H9 (cell line): ENCODE measurements around the gene NFYC. TPM values are rescaled to one million over a fixed set of nuclear protein-coding genes. Genes with fewer than 3 reads are reported as not detected.

Source experiments
- DNase-seq: peaks from one replicate; pipeline ENCODE4 v3.0.0-alpha.2; 2017
- H2AFZ ChIP-seq: one replicate; pipeline ENCODE4 v1.6.1; 2013; ENCODE audit warnings: mild to moderate bottlenecking, low read length, control low read depth, moderate library complexity
- H2AK5ac ChIP-seq: 2 replicates; pipeline ENCODE4 v1.6.1; 2013; ENCODE audit warnings: low read length, control low read depth, mixed read lengths; ENCODE audit not compliant: insufficient read length
- H2BK120ac ChIP-seq: one replicate; pipeline ENCODE4 v1.6.1; 2013; ENCODE audit warnings: low read depth, mild to moderate bottlenecking, low read length, control low read depth, inconsistent platforms; ENCODE audit not compliant: poor library complexity, severe bottlenecking
- H2BK12ac ChIP-seq: 2 replicates; pipeline ENCODE4 v1.6.1; 2013; ENCODE audit warnings: low read length, control low read depth, mixed read lengths, low read depth; ENCODE audit not compliant: insufficient read length
- H2BK15ac ChIP-seq: 2 replicates; pipeline ENCODE4 v1.6.1; 2013; ENCODE audit warnings: low read depth, low read length, control low read depth
- H2BK20ac ChIP-seq: one replicate; pipeline ENCODE4 v1.6.1; 2013; ENCODE audit warnings: low read depth, mild to moderate bottlenecking, low read length, control low read depth, inconsistent platforms; ENCODE audit not compliant: poor library complexity, severe bottlenecking
- H2BK5ac ChIP-seq: 2 replicates; pipeline ENCODE4 v1.6.1; 2013; ENCODE audit warnings: low read length, control low read depth, mixed read lengths; ENCODE audit not compliant: insufficient read length
- H3K14ac ChIP-seq: 2 replicates; pipeline ENCODE4 v1.6.1; 2013; ENCODE audit warnings: low read length, control low read depth; ENCODE audit not compliant: insufficient read depth
- H3K18ac ChIP-seq: 2 replicates; pipeline ENCODE4 v1.6.1; 2013; ENCODE audit warnings: low read depth, mild to moderate bottlenecking, mixed read lengths, low read length, control low read depth; ENCODE audit not compliant: insufficient read length
- H3K23ac ChIP-seq: 2 replicates; pipeline ENCODE4 v1.6.1; 2013; ENCODE audit warnings: low read length, control low read depth, mixed read lengths, low read depth; ENCODE audit not compliant: insufficient read length
- H3K23me2 ChIP-seq: 2 replicates; pipeline ENCODE4 v1.6.1; 2013; ENCODE audit warnings: low read depth, mild to moderate bottlenecking, mixed read lengths, low read length, control low read depth; ENCODE audit not compliant: insufficient read length, poor library complexity, severe bottlenecking
- H3K27ac ChIP-seq: 2 replicates; pipeline ENCODE4 v1.5.1; 2013; ENCODE audit warnings: low read length, control low read depth, mixed read lengths, low read depth; ENCODE audit not compliant: insufficient read length
- H3K27me3 ChIP-seq: 2 replicates; pipeline ENCODE4 v1.6.1; 2013; ENCODE audit warnings: low read length, control low read depth, inconsistent platforms; ENCODE audit not compliant: insufficient read depth
- H3K4ac ChIP-seq: 2 replicates; pipeline ENCODE4 v1.6.1; 2013; ENCODE audit warnings: low read depth, mild to moderate bottlenecking, control low read depth, inconsistent platforms, low read length, moderate library complexity
- H3K4me1 ChIP-seq: 2 replicates; pipeline ENCODE4 v1.6.1; 2013; ENCODE audit warnings: low read length, control low read depth, inconsistent platforms; ENCODE audit not compliant: insufficient read depth
- H3K4me2 ChIP-seq: 2 replicates; pipeline ENCODE4 v1.6.1; 2013; ENCODE audit warnings: low read length, control low read depth, mixed read lengths; ENCODE audit not compliant: insufficient read length, insufficient read depth
- H3K56ac ChIP-seq: 2 replicates; pipeline ENCODE4 v1.6.1; 2013; ENCODE audit warnings: low read depth, mild to moderate bottlenecking, mixed read lengths, low read length, control low read depth; ENCODE audit not compliant: insufficient read length
- H3K79me1 ChIP-seq: 2 replicates; pipeline ENCODE4 v1.6.1; 2013; ENCODE audit warnings: low read depth, mild to moderate bottlenecking, moderate library complexity, low read length, control low read depth, inconsistent platforms; ENCODE audit not compliant: insufficient read depth, poor library complexity, severe bottlenecking
- H3K79me2 ChIP-seq: 2 replicates; pipeline ENCODE4 v1.6.1; 2013; ENCODE audit warnings: low read length, control low read depth, inconsistent platforms; ENCODE audit not compliant: insufficient read depth
- H3K9ac ChIP-seq: 2 replicates; pipeline ENCODE4 v1.6.1; 2013; ENCODE audit warnings: low read length, control low read depth, mixed read lengths; ENCODE audit not compliant: insufficient read length; ENCODE audit errors: extremely low read depth
- H3K9me3 ChIP-seq: one replicate; pipeline ENCODE4 v1.6.1; 2013; ENCODE audit warnings: low read depth, low read length, inconsistent platforms; ENCODE audit not compliant: control insufficient read depth
- H3T11ph ChIP-seq: one replicate; pipeline ENCODE4 v1.6.1; 2013; ENCODE audit warnings: mild to moderate bottlenecking, low read length, control low read depth, inconsistent platforms
- H4K20me1 ChIP-seq: one replicate; pipeline ENCODE4 v1.6.1; 2013; ENCODE audit not compliant: control insufficient read depth, insufficient read length, insufficient read depth
- H4K5ac ChIP-seq: 2 replicates; pipeline ENCODE4 v1.6.1; 2013; ENCODE audit warnings: low read depth, mild to moderate bottlenecking, mixed read lengths, low read length, control low read depth; ENCODE audit not compliant: insufficient read length
- H4K8ac ChIP-seq: replicated peaks from 2 replicates; pipeline ENCODE4 v1.6.1; 2013; ENCODE audit warnings: low read length, control low read depth, mixed read lengths, low read depth; ENCODE audit not compliant: insufficient read length
- H4K91ac ChIP-seq: 2 replicates; pipeline ENCODE4 v1.6.1; 2013; ENCODE audit warnings: low read depth, mild to moderate bottlenecking, moderate library complexity, mixed read lengths, low read length, control low read depth; ENCODE audit not compliant: insufficient read length
- H3K27ac Mint-ChIP-seq, 3 experiments: 2 replicates in 2 of 3; 3 replicates in 1 of 3; pipeline ENCODE4 v1.8.0; 2020 to 2021; ENCODE audit warnings: mixed read lengths in 3 of 3, mild to moderate bottlenecking in 1 of 3, moderate library complexity in 1 of 3
- H3K27me3 Mint-ChIP-seq: 2 replicates; pipeline ENCODE4 v1.8.0; 2021; ENCODE audit warnings: low read depth, mild to moderate bottlenecking, moderate library complexity, mixed read lengths
- H3K36me3 Mint-ChIP-seq, 3 experiments: 2 replicates in 2 of 3; 3 replicates in 1 of 3; pipeline ENCODE4 v1.8.0; 2020 to 2021; ENCODE audit warnings: low read depth in 3 of 3, mixed read lengths in 3 of 3; ENCODE audit not compliant: insufficient read depth in 1 of 3
- H3K4me1 Mint-ChIP-seq, 2 experiments: 2 replicates each; pipeline ENCODE4 v1.8.0; 2020; ENCODE audit warnings: mixed read lengths in 2 of 2
- H3K4me3 Mint-ChIP-seq, 2 experiments: 2 replicates in 1 of 2; 3 replicates in 1 of 2; pipeline ENCODE4 v1.8.0; 2020 to 2021; ENCODE audit warnings: mild to moderate bottlenecking in 2 of 2, mixed read lengths in 2 of 2, moderate library complexity in 1 of 2
- H3K9me3 Mint-ChIP-seq, 2 experiments: 2 replicates in 1 of 2; 3 replicates in 1 of 2; pipeline ENCODE4 v1.8.0; 2020; ENCODE audit warnings: mild to moderate bottlenecking in 2 of 2, mixed read lengths in 2 of 2, moderate library complexity in 1 of 2
- WGBS: extraction: QIAGEN DNeasy Blood & Tissue Kit; methylation state at CpG from one replicate; pipeline ENCODE4 v1.1.7; 2013; ENCODE audit warnings: missing lambda C conversion rate, low lambda C conversion rate, mixed read lengths; ENCODE audit not compliant: insufficient read length; ENCODE audit errors: extremely low coverage; 5-methylcytosine and 5-hydroxymethylcytosine counted together
- total RNA-seq: library from RNA; stranded (reverse); gene quantifications from 2 replicates; pipeline ENCODE4 v1.2.1, GENCODE V29; 2021
- TF ChIP-seq, protein P1 (sequence below): fragments of 200-600 bp; sonication (generic); conservative IDR thresholded peaks from 3 replicates; pipeline ENCODE4 v1.8.0; 2021; ENCODE audit warnings: antibody characterized with exemption, mild to moderate bottlenecking

NFYC gene
- total RNA-seq, 1 experiment from 2014 or later, result 54.7 TPM

DNA sequence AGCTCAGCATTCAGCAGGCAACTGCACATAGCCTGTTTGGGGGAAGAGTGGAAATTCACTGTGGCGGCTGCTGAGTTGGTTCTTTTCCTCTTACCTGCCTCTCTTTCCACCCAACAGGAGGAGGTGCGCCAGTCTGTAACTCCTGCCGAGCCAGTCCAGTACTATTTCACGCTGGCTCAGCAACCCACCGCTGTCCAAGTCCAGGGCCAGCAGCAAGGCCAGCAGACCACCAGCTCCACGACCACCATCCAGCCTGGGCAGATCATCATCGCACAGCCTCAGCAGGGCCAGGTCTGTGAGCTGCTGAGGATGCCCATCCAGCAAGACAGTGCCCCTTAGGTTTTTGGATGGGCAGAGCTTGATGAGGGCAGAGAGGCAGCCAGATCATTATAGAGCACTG is 66.5 kb downstream of the NFYC start:
- Mint-ChIP-seq H3K4me3 (no peak overlapping the region; a peak in 1 of 5 replicates), H3K36me3 (peaks cover 27 to 87% (median 74%) of the 10 kb centered on the region in 3 experiments; a peak in 6 of 7 replicates), H3K27me3 (no peaks in the 10 kb centered on the region), H3K27ac (no peak overlapping the region), H3K9me3 (no peaks in the 10 kb centered on the region), H3K4me1 (0 out of 4 replicates have a peak, but pooled peaks cover 0 to 2% of the 10 kb centered on the region in 2 experiments)
- H3K4ac ChIP-seq, result no peak overlapping the region
- H2AK5ac ChIP-seq, result no peak overlapping the region
- no peak overlapping the region for H3K18ac ChIP-seq
- no peak overlapping the region for H3K56ac ChIP-seq
- no peak overlapping the region for H4K8ac ChIP-seq
- no peaks in the 10 kb centered on the region for H3K79me1 ChIP-seq
- H4K20me1 ChIP-seq, result no peaks in the 10 kb centered on the region
- H2BK15ac ChIP-seq, result no peak overlapping the region
- no CpG with 5 or more reads among the region's 7 CpGs for WGBS
- DNase-seq, result no peak
- no peak overlapping the region for H2BK120ac ChIP-seq
- no peak overlapping the region for H3K9ac ChIP-seq
- no peak overlapping the region for H2AFZ ChIP-seq
- no peak overlapping the region for H3K23ac ChIP-seq
- no peaks in the 10 kb centered on the region for H3K9me3 ChIP-seq
- no peaks in the 10 kb centered on the region for H3K4me1 ChIP-seq
- no peak overlapping the region for H3K14ac ChIP-seq
- TF ChIP-seq, protein P1, sequence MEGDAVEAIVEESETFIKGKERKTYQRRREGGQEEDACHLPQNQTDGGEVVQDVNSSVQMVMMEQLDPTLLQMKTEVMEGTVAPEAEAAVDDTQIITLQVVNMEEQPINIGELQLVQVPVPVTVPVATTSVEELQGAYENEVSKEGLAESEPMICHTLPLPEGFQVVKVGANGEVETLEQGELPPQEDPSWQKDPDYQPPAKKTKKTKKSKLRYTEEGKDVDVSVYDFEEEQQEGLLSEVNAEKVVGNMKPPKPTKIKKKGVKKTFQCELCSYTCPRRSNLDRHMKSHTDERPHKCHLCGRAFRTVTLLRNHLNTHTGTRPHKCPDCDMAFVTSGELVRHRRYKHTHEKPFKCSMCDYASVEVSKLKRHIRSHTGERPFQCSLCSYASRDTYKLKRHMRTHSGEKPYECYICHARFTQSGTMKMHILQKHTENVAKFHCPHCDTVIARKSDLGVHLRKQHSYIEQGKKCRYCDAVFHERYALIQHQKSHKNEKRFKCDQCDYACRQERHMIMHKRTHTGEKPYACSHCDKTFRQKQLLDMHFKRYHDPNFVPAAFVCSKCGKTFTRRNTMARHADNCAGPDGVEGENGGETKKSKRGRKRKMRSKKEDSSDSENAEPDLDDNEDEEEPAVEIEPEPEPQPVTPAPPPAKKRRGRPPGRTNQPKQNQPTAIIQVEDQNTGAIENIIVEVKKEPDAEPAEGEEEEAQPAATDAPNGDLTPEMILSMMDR, result no peak
- no peak overlapping the region for H3T11ph ChIP-seq
- no peak overlapping the region for H3K27ac ChIP-seq
- H3K23me2 ChIP-seq, result no peaks in the 10 kb centered on the region
- H3K79me2 ChIP-seq, result no peaks in the 10 kb centered on the region
- H2BK12ac ChIP-seq, result no peak overlapping the region
- no peak overlapping the region for H2BK20ac ChIP-seq
- no peak overlapping the region for H4K5ac ChIP-seq
- H3K27me3 ChIP-seq, result no peaks in the 10 kb centered on the region
- no peak overlapping the region for H3K4me2 ChIP-seq
- H4K91ac ChIP-seq, result no peak overlapping the region
- H2BK5ac ChIP-seq, result no peak overlapping the region
